DND-41 (cell line): ENCODE results near the gene ESYT2.

ENCODE experiments used
- EZH2 ChIP-seq: IDR thresholded peaks from 3 replicates; pipeline ENCODE4 v1.6.1; 2012; ENCODE audit warnings: borderline replicate concordance, low read depth, mild to moderate bottlenecking, moderate library complexity, low read length, inconsistent platforms; ENCODE audit not compliant: severe bottlenecking
- TF ChIP-seq, protein P1 (sequence below): IDR thresholded peaks from 2 replicates; pipeline ENCODE4 v1.5.1; 2012; ENCODE audit warnings: borderline replicate concordance, low read length, moderate library complexity, mild to moderate bottlenecking; ENCODE audit not compliant: poor library complexity, severe bottlenecking; ENCODE audit errors: extremely low read depth

DNA sequence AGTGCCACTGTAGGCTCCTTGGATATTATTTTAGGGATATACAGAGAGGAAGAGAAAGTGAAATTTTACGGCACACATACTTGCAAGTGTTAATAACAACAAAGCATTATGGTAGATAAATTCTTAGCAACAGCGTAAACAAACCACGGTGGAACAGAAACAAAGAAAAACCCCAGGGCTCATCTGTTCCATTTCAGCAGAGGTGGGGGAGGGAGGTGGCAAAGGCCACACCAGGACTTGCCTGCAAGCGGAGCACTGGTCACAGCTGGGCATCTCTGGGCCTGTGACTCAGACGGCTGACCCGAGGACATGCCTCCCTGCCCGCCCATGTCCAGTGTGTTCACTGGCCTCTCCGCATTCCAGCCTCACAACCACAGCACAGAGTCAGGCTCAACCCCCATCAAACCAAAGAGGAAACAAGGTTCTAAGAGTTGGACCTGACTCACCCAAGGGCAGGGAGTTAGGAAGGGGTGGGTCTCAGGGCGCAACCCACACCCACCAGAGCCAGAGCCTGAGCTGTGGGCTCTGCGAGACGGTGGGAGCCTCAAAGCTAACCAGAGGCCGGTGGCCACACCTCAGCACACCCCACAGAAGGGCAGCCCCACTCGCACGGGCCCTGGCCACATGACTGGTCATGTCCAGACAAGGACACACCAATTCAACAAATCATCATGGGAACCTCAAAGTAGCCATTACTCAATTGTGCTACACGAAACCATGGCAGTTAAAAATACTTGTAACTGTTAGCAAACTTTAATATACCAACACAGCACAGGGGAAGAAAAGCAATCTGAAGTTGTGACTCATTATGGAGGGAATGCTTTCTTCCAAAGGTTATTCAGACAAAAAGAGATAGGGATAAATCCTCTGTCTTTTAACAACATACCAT is 10.7 kb downstream of the ESYT2 start:
- TF ChIP-seq, protein P1, sequence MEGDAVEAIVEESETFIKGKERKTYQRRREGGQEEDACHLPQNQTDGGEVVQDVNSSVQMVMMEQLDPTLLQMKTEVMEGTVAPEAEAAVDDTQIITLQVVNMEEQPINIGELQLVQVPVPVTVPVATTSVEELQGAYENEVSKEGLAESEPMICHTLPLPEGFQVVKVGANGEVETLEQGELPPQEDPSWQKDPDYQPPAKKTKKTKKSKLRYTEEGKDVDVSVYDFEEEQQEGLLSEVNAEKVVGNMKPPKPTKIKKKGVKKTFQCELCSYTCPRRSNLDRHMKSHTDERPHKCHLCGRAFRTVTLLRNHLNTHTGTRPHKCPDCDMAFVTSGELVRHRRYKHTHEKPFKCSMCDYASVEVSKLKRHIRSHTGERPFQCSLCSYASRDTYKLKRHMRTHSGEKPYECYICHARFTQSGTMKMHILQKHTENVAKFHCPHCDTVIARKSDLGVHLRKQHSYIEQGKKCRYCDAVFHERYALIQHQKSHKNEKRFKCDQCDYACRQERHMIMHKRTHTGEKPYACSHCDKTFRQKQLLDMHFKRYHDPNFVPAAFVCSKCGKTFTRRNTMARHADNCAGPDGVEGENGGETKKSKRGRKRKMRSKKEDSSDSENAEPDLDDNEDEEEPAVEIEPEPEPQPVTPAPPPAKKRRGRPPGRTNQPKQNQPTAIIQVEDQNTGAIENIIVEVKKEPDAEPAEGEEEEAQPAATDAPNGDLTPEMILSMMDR: no peak
- no peak for TF ChIP-seq EZH2
